K562 (cell line): ENCODE measurements around the gene IRS1. TPM values are rescaled to one million over a fixed set of nuclear protein-coding genes. Genes with fewer than 3 reads are reported as not detected.

ENCODE experiments used
- ATAC-seq: fragments of 200-7000 bp; cut with Tn5 transposase; 3 replicates; pipeline ENCODE4 v1.9.1; 2020; ENCODE audit warnings: moderate library complexity
- BruUV-seq: library from RNA; stranded (reverse); fragments of 400-500 nt; replicated peaks from 2 replicates; lab custom pipeline; 2021; lab: Mats Ljungman, UMichigan
- CTCF ChIA-PET: fragments of 300-600 bp; formaldehyde crosslinking; extraction: SDS; loops from one replicate; lab custom pipeline; 2021; ENCODE audit warnings: low intra/inter-chr PET ratio; lab: Yijun Ruan, JAX
- POLR2A ChIA-PET: fragments of 300-600, 350-650 bp; sonication (Branson Sonifier 250); formaldehyde crosslinking; extraction: SDS; loops from one replicate; lab custom pipeline; 2021; ENCODE audit warnings: antibody characterized with exemption, inconsistent platforms; lab: Yijun Ruan, JAX
- DNase-seq, 4 experiments: peaks; one replicate each; pipeline versions ENCODE4 v3.0.0 to v3.0.0-alpha.2; 2011 to 2018; ENCODE audit warnings: low spot score in 3 of 4, mixed read lengths in 3 of 4; ENCODE audit errors: extremely low read depth in 1 of 4
- FAIRE-seq: peaks from 2 replicates; lab custom pipeline; 2011; peaks lifted over from hg19 to GRCh38; lab: Jason Lieb, UNC
- H2AFZ ChIP-seq: 2 replicates; pipeline ENCODE4 v1.6.0; 2011; ENCODE audit warnings: low read depth, low read length, control low read depth, inconsistent platforms
- H3K27ac ChIP-seq: fragments of 200-600 bp; 3 replicates; pipeline ENCODE4 v1.8.0; 2011; ENCODE audit warnings: low read depth, mild to moderate bottlenecking, control low read depth, inconsistent platforms, low read length, moderate library complexity, mixed read lengths; ENCODE audit errors: extremely low read depth
- H3K27me3 ChIP-seq, 2 experiments: fragments of 300-600 bp in 1 of 2; 2 replicates in 1 of 2; 3 replicates in 1 of 2; pipeline versions ENCODE4 v1.6.0 to v1.8.0; 2011; ENCODE audit warnings: inconsistent platforms in 2 of 2, low read length in 2 of 2, mild to moderate bottlenecking in 1 of 2, mixed read lengths in 1 of 2, moderate library complexity in 1 of 2; ENCODE audit not compliant: control insufficient read depth in 2 of 2, insufficient read depth in 2 of 2
- H3K36me3 ChIP-seq: fragments of 300-600 bp; 3 replicates; pipeline ENCODE4 v1.8.0; 2011; ENCODE audit warnings: mild to moderate bottlenecking, low read length, inconsistent platforms; ENCODE audit not compliant: control insufficient read depth, insufficient read depth
- H3K4me1 ChIP-seq, 2 experiments: fragments of 200-600 bp in 1 of 2; replicated peaks in 1 of 2; 2 replicates in 1 of 2; 3 replicates in 1 of 2; pipeline versions ENCODE4 v1.5.1 to v1.8.0; 2011; ENCODE audit warnings: inconsistent platforms in 2 of 2, low read length in 2 of 2, mild to moderate bottlenecking in 1 of 2, mixed read lengths in 1 of 2, moderate library complexity in 1 of 2; ENCODE audit not compliant: control insufficient read depth in 2 of 2, insufficient read depth in 2 of 2
- H3K4me2 ChIP-seq: 2 replicates; pipeline ENCODE4 v1.6.1; 2011; ENCODE audit warnings: low read length, control low read depth, inconsistent platforms, mixed read lengths; ENCODE audit not compliant: insufficient read depth
- H3K4me3 ChIP-seq: fragments of 200-600 bp; sonication (generic), shearing (Covaris generic); 2 replicates; pipeline ENCODE4 v1.5.1; 2016; ENCODE audit warnings: control low read depth, inconsistent platforms
- H3K79me2 ChIP-seq: fragments of 200-600 bp; 3 replicates; pipeline ENCODE4 v1.8.0; 2011; ENCODE audit warnings: low read length, inconsistent platforms; ENCODE audit not compliant: control insufficient read depth, insufficient read depth
- H3K9ac ChIP-seq, 2 experiments: 2 replicates each; pipeline versions ENCODE4 v1.6.0 to v1.6.1; 2011; ENCODE audit warnings: low read depth in 2 of 2, low read length in 2 of 2, control low read depth in 1 of 2, inconsistent platforms in 1 of 2, mild to moderate bottlenecking in 1 of 2, mixed read lengths in 1 of 2; ENCODE audit not compliant: insufficient read depth in 1 of 2
- H3K9me1 ChIP-seq: one replicate; pipeline ENCODE4 v1.6.0; 2011; ENCODE audit warnings: inconsistent platforms, mild to moderate bottlenecking, low read length, moderate library complexity; ENCODE audit not compliant: control insufficient read depth, insufficient read depth
- H3K9me3 ChIP-seq: replicated peaks from 2 replicates; pipeline ENCODE4 v1.5.1; 2011; ENCODE audit warnings: low read depth, low read length, inconsistent platforms; ENCODE audit not compliant: control insufficient read depth, insufficient read depth
- H4K20me1 ChIP-seq: replicated peaks from 2 replicates; pipeline ENCODE4 v1.6.1; 2011; ENCODE audit warnings: low read length, inconsistent platforms, mixed read lengths; ENCODE audit not compliant: control insufficient read depth, insufficient read depth
- CBFA2T2 ChIP-seq: fragments of 450-650 bp; conservative IDR thresholded peaks from 2 replicates; pipeline ENCODE4 v1.6.1; 2017; ENCODE audit warnings: mild to moderate bottlenecking
- CBFA2T3 ChIP-seq: fragments of 450-650 bp; IDR thresholded peaks from 2 replicates; pipeline ENCODE4 v1.6.1; 2017
- ESRRA ChIP-seq: fragments of 450-650 bp; IDR thresholded peaks from 2 replicates; pipeline ENCODE4 v1.6.1; 2014; ENCODE audit warnings: low read depth, mild to moderate bottlenecking, moderate library complexity, borderline replicate concordance
- KDM1A ChIP-seq, 2 experiments: fragments of 450-650 bp; IDR thresholded peaks; 2 replicates each; pipeline ENCODE4 v1.6.1; 2016; ENCODE audit warnings: mild to moderate bottlenecking in 2 of 2
- MTF1 ChIP-seq: fragments of 250-450 bp; sonication (Bioruptor Pico); IDR thresholded peaks from 2 replicates; pipeline ENCODE4 v1.9.0; 2021; ENCODE audit warnings: moderate library complexity, mild to moderate bottlenecking, inconsistent platforms, borderline replicate concordance
- ZBTB40 ChIP-seq, 2 experiments: fragments of 450-650 bp in 1 of 2; sonication (generic) in 1 of 2; formaldehyde crosslinking in 1 of 2; IDR thresholded peaks; 2 replicates each; pipeline versions ENCODE4 v1.7.1 to v1.9.0; 2016 to 2022; ENCODE audit warnings: inconsistent platforms in 1 of 2, mild to moderate bottlenecking in 1 of 2, missing genetic modification reagents in 1 of 2
- WGBS: fragments of 100-300 bp; shearing (Covaris generic); methylation state at CpG from one replicate; pipeline ENCODE4 v1.1.6; 2016; ENCODE audit warnings: low coverage, mixed read lengths; ENCODE audit not compliant: insufficient coverage; ENCODE audit errors: missing lambda C conversion rate; 5-methylcytosine and 5-hydroxymethylcytosine counted together
- in situ Hi-C: fragments of 300-500 bp; cut with MboI; formaldehyde crosslinking; loops from 4 replicates; pipeline ENCODE4 v1.15.0; 2018; ENCODE audit warnings: inconsistent platforms, mixed read lengths
- intact Hi-C: fragments of 100-400 bp; cut with micrococcal nuclease; formaldehyde crosslinking; loops from 2 replicates; pipeline ENCODE4 v1.14.2; 2022
- polyA plus RNA-seq, 8 experiments: library from polyadenylated mRNA; depleted of rRNA in 4 of 8; stranded (reverse) in 5 of 8; unstranded in 3 of 8; fragments of >200 nt; fragmentation: Nextera tagmentation in 2 of 8; fragmentation: Illumina TruSeq in 1 of 8; extraction: Ambion mirVana in 2 of 8; extraction: Trizol in 1 of 8; gene quantifications; 2 replicates each; pipeline versions ENCODE4 v1.2.1 to v1.2.3, GENCODE V29; 2011 to 2014; ENCODE audit warnings: inconsistent platforms in 1 of 8, missing spikeins in 1 of 8
- total RNA-seq, 7 experiments: library from RNA; depleted of rRNA in 6 of 7; stranded (reverse); fragments of >200 nt in 6 of 7; fragmentation: Illumina TruSeq in 2 of 7; extraction: Trizol in 2 of 7; gene quantifications; 2 replicates each; pipeline versions ENCODE4 v1.2.1 to v1.2.3, GENCODE V29; 2011 to 2021; ENCODE audit warnings: low replicate concordance in 1 of 7

Gene IRS1
- total and polyA plus RNA-seq, 9 of the 15 experiments (the other 6 are each of a cell fraction or from before 2014, with no cell fraction given) = under 0.01 to 0.31 (median 0.08) TPM; not detected in 1

- peak; percentile 25; the same call in 1 of the 3 replicates for ATAC-seq
- Histone ChIP-seq H3K27ac (no peak overlapping the region), H3K9me3 (no peaks in the 10 kb centered on the region), H3K79me2 (no peaks in the 10 kb centered on the region), H3K36me3 (no peaks in the 10 kb centered on the region), H3K4me1 (no peaks in the 10 kb centered on the region), H3K4me3 (no peak overlapping the region), H3K4me2 (no peak overlapping the region), H2AFZ (no peak overlapping the region), H3K9ac (no peak overlapping the region), H4K20me1 (no peaks in the 10 kb centered on the region), H3K27me3 (no peaks in the 10 kb centered on the region), H3K9me1 (no peaks in the 10 kb centered on the region)
- peak; percentile 41 to 57; a peak in 3 of 4 replicates for TF ChIP-seq KDM1A (IDR thresholded peaks at IDR 0.05)
- TF ChIP-seq MTF1 (CRISPR knock-in tag) = no peak
- no peak for TF ChIP-seq ZBTB40 (IDR thresholded peaks at IDR 0.05)
- no peak for TF ChIP-seq ZBTB40 (CRISPR knock-in tag; IDR thresholded peaks at IDR 0.05)
- TF ChIP-seq CBFA2T3 = peak; percentile 56
- no peak for TF ChIP-seq ESRRA
- TF ChIP-seq CBFA2T2 = 0 out of 2 replicates have a peak, but pooled peaks have one; percentile 17
- no peak for FAIRE-seq
- WGBS = 2% methylated on average over 5 of the region's 5 CpGs
- no TSS peak for BruUV-seq
- CTCF ChIA-PET = no interaction called here
- in situ Hi-C loops = no loop called here
- DNase-seq = peak in 1 of 4 experiments; percentile 5
- POLR2A ChIA-PET = no interaction called here
- intact Hi-C loops = no loop called here
Measured at GRCh38 chr2:226720948-226721347, 78.7 kb downstream of the IRS1 start.
